GF-D8 (cell line): ENCODE data around the gene CYP26C1.

ENCODE experiments used
- DNase-seq: peaks from one replicate; lab custom pipeline; 2025; lab: John Stamatoyannopoulos, UW

CYP26C1 gene, protein sequence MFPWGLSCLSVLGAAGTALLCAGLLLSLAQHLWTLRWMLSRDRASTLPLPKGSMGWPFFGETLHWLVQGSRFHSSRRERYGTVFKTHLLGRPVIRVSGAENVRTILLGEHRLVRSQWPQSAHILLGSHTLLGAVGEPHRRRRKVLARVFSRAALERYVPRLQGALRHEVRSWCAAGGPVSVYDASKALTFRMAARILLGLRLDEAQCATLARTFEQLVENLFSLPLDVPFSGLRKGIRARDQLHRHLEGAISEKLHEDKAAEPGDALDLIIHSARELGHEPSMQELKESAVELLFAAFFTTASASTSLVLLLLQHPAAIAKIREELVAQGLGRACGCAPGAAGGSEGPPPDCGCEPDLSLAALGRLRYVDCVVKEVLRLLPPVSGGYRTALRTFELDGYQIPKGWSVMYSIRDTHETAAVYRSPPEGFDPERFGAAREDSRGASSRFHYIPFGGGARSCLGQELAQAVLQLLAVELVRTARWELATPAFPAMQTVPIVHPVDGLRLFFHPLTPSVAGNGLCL

DNA sequence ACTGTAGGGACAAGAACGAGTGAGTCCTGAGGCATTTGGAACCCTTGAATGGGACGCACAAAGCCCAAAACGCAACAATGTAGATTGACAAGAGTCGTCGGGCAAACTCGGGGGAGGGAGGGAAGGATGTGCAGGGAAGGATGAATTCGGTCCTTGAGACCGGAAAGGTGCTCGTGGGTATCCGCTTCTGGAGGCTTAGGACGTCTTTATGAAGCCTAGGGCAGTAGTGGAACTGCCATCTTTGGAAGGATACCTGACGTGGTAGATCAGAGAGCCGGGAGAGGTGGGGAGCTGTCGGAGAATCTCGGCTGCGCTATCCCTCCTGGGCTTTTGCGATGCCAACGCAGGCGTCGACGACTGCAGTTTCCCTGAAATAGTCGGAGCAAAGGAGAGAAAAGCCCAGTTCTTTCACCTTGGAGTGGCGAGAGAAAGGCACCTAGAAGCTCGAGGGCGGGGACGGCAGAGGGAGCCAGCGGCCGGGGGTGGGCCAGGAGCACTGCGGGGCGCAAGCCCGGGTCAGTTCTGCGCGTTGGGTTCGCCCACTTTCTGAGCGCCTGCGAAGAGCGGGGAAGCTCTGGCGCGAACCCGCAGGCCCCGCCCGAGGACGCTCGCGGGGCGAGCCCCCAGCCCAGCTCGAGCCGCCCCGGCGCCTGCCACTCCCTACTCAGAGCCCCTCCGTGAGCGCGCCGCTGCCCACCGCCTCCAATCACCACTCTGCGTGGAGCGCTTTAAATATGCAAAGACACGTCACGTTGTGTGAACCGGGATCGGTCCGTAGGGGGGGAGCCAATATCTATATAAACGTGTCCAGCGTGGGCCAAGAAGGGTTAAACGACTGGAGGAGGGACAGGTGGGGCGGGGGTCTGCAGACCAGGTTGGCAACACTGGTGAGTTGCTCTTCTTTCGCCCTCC, at the start of gene CYP26C1:
Gene CYP26C1, plus strand, starts transcription at position 824 of the 912 bp plus-strand sequence. CDS start 466 bp downstream, outside the sequence.
- DNase-seq: no peak

DNA sequence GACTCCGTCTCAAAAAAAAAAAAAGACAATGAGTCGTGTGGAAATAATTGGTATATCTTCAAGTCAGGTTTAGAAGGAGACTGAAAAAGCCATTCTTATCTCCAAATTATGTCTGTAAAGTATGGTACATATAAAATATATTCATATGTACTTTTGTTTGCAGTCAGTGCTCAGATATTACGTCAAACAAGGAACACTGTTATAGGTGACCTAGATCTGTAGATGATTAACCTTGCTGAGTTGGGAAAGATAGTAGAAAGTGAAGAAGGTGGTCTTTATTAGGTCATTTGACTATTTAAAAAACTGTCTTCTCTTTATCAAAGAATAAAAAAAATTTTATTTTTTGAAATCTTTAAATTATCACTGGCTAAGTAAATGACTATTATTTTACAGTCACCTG, 44.9 kb upstream of the CYP26C1 start:
- DNase-seq: no peak

DNA sequence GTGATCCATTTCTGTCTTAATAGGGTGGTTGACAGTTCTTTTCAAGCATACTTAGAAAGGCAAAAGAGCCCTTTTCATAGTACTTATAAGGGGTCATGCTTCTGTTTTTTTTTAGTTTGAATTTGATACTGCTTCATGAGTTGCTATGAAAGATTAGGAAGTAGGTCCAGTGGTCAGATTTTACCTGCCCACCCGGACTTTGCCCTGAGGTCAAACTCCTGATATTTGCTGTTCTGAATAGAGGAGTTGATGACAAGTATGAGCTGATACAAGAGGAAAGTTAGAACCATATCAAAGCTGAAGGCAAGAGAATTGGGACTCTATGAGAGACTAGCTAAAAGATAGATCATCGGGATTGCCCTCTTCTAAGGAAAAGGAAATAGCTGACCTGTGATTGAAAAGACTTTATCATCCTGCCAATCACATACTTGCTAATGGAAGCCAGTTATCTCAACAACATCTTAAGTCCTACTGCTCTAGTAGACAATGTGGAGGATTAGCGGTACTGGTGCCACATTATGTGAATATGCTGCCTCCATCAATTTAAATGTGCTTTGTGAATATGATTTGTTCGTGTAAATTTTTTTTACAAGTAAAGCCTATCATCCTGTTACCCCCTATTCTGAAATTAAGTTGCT, 37.5 kb upstream of the CYP26C1 start:
- no peak for DNase-seq

DNA sequence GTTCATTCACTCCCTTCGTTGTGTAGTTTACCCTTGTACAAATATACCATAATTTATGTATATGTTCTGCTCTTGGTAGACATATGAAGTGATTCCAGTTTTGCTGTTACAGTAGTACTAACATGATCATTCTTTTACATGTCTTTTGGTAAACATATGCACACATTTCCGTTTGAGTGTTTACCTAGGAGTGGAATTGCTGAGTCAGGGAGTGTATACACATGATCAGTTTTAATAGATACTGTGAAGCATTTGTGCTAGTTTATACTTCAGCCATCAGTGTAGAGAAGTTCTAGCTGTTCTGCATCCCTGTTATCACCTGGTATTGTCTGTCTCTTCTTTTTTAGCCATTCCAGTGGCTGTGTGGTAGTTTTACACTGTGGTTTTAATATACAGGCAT, 34.5 kb upstream of the CYP26C1 start:
- DNase-seq: no peak

DNA sequence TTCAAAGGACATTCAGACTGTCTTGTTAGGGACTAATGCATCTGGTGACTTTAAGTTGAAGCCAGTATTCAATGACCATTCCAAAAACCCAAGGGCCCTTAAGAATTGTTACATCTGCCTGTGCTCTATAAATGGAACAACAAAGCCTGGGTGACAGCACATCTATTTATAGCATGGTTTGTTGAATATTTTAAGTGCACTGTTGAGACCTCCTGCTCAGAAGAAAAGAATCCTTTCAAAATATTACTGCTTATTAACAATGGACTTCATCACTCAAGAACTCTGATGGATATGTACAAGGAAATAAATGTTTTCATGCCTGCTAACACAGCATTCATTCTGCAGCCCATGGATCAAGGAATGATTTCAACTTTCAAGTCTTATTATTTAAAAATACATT, 33.1 kb upstream of the CYP26C1 start:
- no peak for DNase-seq

DNA sequence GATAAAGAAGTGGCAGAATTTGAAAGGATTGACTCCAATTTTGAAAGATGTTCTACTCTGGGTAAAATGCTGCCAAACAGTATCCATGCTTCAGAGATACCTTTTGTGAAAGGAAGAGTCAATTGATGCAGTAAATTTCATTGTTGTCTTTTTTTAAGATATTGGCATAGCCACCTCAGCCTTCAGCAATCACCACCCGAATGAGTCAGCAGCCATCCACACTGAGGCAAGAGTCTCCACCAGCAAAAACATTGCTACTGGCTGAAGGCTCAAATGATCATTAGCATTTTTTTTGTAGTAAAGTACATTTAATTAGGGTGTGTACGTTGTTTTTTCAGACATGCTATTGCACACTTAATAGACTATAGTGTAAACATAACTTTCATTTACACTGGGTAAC, 31.7 kb upstream of the CYP26C1 start:
- no peak for DNase-seq

DNA sequence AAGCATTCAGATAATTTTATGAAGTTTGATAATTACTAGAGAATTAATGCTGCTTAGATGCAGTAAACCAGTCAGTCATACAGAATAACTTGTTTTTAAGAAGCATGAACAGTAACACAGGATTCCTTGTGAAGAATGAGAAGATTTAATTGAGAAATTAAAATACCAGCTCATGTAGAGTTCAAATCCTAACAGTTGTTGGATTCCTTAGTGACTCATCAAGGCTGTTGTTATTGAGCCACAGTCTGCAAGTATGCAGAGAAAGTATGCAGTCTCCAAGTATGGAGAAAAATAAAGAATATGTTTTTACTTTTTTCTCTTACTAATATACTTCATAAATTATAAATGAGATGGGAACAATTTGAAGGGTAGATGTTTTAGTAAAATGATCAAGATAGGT, 30.2 kb upstream of the CYP26C1 start:
- DNase-seq: no peak

DNA sequence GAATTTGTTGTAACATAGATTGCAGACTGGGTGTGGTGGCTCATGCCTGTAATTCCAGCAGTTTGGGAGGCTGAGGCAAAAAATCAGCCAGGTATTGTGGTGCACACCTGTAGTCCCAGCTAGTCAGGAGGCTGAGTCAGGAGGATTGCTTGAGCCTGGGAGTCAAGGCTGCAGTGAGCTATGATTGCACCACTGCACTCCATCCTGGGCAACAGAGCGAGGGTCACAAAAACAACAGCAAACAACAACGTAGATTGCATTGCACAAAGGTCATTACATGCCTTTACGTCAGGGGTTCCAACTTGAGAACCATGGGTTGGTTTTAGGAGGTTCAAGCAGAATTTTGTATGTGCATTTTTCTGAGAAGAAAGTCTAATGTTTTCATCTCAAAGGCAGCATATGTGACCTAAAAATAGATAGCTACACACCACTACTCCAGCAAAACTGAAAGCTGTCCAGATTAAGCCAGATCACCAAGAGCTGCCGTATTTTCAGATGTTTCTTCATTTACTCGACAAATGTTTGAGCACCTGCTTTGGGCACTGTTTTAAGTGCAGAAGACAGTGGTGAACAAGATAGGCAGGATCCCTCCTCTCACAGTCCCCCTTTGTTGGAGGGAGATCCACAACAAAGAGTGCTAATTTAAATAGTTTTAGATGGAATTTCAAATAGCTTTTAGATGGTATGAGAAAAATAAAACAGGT, 28.3 kb upstream of the CYP26C1 start:
- no peak for DNase-seq

DNA sequence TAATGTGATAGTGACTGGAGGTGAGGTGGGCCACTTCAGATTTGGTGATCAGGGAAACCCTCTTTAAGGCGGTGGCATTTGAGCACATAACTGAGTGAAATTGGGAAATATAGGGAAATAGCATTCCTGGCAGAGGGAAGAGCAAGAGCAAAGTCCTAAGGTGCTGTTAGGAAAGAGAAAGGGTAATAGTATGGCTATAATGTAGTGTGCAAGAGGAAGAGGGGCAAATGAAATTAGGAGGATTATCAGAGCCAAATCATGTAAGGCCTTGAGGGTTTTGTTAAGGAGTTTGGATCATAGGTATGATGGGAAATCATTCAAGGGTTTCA, 27.8 kb upstream of the CYP26C1 start:
- DNase-seq: no peak

DNA sequence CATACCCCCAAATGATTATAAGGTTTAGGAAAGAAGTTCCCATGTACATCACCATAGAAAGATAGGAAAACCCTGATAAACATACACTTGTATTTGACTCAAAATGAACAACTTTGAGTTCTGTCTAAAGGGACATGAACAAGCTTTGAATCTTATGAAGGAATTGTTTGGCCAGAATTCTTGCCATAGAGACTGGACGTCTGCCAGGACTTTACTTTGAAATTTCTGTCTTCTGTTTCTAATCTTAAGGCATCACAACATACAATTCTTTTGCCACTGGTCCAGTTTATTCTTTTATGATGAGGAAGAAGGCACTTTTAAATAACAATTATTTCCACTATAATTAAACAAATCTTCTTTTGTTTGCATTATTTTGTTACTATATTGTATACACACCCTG, 26.2 kb upstream of the CYP26C1 start:
- DNase-seq: no peak

DNA sequence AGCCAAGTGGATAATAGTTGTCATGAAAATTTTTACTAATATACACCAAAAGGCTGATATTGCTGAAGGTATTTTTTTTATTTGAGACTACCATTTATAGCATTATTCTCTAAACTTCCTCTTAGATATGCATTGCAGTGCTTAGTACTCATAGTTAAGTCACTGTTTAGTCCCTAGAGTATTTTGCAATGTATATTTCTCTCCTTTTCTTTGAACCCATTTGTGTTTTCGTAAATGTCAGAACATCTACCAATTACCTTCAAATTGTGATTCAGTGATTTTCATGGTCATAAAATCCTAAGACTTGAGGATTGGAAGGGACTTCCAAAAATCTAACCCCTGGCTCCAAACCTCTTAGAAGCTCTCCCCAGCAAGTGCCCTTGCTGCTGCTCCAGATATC, 21.5 kb upstream of the CYP26C1 start:
- DNase-seq: no peak

DNA sequence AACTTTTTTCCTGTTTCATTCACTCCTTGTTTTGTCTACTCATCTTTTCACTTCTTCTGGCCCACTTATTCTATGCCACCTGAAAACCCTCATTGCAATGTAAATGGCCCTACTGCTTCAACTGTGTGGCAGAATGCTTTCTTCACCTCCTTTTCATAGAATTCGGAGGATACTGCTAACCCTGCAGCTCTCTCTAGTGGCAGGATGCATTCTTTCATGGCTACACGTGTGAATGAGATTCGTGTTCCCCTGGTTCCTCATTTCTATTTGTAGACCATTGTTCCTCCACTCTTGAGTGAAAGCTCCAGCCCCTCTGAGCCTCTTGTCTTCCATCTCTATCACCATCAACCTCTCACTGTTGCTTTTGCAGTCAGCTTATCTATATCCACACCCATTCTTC, 20.9 kb upstream of the CYP26C1 start:
- peak; percentile 47 for DNase-seq

DNA sequence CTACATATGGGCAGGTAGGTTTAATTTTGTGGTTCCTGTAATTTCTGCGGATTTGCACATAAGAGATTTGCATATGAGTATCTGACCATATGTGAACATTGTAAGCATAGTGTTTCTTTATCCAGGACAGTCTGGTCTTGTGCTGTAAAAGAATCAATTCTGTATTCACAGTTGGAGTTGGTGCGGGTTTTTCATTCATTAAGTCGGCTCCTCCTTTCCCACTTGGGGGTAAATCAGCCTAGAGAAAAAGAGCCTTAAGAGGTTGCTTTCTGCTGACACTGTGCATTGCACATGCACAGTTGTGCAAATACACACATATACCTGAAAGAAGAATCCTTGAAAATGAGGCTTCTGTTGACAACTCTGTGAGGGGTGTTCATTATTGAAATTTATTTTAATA, 6.1 kb upstream of the CYP26C1 start:
- no peak for DNase-seq

DNA sequence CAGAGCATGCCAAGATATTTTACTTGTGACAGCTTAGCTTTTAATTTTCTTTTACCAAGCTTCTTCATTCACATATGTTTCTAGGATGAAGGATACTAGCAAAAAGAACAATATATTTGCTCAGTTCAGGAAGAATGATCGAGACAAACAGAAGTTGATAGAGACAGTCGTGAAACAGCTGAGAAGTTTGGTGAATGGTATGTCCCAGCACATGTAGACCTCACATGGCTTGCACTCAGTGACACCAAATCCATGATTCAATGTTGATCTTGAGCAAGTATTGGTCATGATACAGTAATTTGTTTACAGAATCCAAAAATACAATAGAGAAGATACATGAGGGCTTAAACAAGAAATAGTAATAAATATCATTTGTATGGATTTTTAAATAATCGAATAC, 2.5 kb upstream of the CYP26C1 start:
- DNase-seq: no peak

DNA sequence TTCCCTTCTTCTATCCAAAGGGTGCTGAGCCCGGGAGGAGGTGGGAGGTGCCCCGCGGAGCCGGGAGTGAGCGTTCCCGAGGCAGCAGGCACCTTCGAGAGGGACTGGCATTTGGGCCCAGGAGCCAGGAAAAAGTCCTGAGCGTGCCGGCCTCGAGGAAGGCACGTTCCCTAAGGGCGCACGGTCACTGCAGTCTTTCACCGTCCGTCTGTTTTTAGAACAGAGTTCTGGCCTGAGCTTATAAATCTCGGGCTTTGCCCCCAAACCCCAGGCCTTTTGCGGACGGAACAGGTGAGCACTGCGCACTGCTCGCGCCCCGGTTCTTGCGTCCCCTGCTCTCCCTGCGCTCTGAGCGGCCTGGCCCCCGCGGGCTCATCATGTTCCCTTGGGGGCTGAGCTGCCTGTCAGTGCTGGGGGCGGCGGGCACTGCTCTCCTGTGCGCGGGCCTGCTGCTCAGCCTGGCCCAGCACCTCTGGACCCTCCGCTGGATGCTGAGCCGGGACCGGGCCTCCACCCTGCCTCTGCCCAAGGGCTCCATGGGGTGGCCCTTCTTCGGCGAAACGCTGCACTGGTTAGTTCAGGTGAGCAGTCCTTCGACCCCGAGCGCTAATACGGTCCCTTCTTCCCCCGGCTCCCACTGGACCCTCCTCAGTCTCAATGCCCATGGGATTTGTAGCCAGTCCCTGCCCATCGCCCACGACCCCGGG, 442 bp downstream of the CYP26C1 start:
- no peak for DNase-seq

DNA sequence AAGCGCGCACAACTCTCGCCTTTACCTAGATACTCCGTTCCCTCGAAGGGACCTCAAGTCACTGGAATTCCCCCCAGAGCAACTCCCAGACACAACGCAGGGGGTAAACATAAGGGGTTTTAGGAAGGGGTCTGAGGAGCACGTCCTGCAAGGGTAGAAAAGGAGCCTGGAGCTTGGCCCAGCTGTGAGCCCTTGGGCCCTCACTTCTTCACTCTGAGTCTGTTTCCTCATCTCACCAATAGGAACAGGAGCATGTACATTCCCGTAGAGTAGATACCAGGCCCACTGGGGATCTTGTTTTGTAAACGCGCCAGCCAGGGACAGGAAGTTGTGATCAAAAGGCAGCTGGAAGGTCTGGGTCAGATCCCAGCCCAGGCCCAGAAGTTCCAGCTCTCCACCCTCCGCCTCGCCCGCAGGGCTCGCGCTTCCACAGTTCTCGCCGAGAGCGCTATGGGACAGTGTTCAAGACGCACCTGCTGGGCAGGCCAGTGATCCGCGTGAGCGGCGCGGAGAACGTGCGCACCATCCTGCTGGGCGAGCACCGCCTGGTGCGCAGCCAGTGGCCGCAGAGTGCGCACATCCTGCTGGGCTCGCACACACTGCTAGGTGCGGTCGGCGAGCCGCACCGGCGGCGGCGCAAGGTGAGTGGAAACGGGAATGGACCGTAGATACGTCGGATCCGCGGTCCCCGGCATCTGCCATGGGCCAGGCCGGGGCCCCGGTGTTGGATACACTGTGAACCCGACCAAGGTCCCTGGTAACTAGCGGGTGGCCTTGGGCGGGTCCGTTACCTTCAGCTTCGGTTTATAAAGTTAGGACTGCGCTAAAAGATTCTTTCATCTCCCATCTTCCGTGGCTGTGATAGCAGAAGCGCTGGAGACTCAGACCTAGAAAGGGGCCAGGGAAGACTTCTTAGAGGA, 1.3 kb downstream of the CYP26C1 start:
- no peak for DNase-seq

DNA sequence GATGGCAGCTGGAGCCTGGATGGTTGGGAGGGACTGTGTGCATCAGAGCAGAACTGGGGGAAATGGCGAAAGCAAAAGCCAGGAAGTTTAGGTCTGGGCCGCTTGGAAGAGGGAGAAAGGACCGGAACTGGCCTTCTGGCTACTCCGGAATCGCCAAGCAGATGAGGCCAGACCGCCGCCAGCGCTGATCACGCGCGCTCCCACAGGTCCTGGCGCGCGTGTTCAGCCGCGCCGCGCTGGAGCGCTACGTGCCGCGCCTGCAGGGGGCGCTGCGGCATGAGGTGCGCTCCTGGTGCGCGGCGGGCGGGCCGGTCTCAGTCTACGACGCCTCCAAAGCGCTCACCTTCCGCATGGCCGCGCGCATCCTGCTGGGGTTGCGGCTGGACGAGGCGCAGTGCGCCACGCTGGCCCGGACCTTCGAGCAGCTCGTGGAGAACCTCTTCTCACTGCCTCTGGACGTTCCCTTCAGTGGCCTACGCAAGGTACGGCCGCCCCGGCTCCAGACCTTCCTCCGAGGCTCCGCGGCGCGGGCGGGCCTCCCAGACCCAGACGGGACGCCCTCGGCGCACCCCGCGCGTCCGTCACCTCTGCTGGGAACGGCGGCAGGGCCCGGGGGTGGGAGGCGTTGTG, 2.0 kb downstream of the CYP26C1 start:
- DNase-seq: no peak

DNA sequence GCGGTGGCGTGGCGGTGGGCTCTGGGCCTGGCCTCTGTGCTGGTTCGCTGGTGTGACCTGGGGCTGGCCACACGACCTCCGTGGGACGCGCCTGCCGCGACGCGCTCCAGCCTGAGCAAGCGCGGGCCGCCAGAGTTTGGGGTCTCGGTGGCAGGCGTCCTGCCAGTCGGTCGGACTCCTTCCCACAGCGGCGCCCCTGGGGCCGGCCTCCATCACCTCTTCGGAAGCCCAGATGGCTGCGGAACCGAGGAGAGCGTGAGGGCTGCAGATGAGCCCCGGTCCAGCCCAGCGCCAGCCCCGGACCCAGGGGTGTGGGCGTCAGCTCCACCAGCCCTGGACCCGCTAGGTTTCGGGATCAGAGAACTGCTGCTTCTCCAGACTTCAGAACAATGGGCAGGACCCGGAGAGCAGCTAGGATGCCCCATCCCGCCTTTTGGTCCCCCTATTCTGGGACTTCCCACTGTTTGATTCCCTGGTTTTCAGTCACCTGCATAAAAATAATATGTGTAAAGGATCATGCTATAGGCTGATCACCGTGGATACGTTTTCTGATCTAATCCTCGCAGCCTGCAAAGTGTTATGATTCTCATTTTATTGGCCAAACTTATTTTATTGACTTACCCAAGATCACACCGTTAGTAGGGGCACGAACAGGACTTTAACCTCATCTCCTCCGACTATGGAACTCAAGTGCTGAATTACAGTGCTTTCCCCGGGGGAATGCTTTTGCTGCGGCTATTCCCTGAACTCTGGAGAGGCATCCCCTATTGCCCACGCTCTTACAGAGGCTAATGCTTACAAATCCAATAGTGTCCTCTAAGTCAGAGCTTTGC, 2.8 kb downstream of the CYP26C1 start:
- no peak for DNase-seq
